Prostate gland (tissue), 2 donors: ENCODE measurements around the gene LTBP2.

ENCODE experiments used
- CTCF ChIP-seq, 4 experiments: fragments of 200-600 bp in 2 of 4; fragments of 450-650 bp in 2 of 4; sonication (generic) in 2 of 4; IDR thresholded peaks; 1 replicate in 3 of 4; 2 replicates in 1 of 4; pipeline ENCODE4 v1.5.1; 2016 to 2019; ENCODE audit warnings: antibody characterized with exemption in 4 of 4, mild to moderate bottlenecking in 2 of 4, moderate library complexity in 2 of 4
- POLR2A ChIP-seq: fragments of 450-650 bp; IDR thresholded peaks from one replicate; pipeline ENCODE4 v1.6.1; 2016; ENCODE audit warnings: antibody characterized with exemption, mild to moderate bottlenecking
- POLR2AphosphoS5 ChIP-seq: sonication (generic); formaldehyde crosslinking; IDR thresholded peaks from one replicate; pipeline ENCODE4 v1.6.1; 2017; ENCODE audit warnings: antibody characterized with exemption

- TF ChIP-seq CTCF (IDR thresholded peaks at IDR 0.05) (no peak), POLR2A (no peak), POLR2AphosphoS5 (no peak)
These were observed 17.4 kb downstream of the LTBP2 start for GRCh38 chr14:74594606-74595005.
